Brain pericyte (primary cell): ENCODE measurements around the gene CCDC188.

ENCODE experiments used
- DNase-seq: peaks from one replicate; pipeline ENCODE4 v3.0.0-alpha.2; 2012; ENCODE audit warnings: low read depth, low spot score

The CCDC188 gene

DNA sequence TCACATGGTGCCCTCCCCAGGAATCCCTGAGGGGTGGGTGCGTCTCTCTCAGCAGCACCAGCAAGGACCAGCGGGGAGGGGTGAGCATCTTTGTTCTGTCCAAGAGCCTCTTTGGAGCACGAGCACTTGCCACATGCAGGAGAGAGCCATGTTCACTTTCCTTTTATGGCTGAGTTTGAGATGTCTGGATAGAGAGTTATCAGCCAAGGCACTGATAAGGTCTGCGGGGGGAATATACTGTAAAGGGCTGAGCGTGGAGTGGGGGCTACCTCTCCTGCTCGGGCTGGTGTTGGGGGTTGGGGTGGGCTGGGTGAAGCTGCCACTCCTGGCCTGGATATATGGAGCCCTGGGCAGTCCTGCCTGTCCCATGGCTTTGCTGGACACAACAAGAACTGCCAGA, 34.9 kb upstream of the CCDC188 start:
- no peak for DNase-seq

GRCh38 chr22:20184501-20185165, 33.8 kb upstream of the CCDC188 start:
- DNase-seq: no peak

DNA sequence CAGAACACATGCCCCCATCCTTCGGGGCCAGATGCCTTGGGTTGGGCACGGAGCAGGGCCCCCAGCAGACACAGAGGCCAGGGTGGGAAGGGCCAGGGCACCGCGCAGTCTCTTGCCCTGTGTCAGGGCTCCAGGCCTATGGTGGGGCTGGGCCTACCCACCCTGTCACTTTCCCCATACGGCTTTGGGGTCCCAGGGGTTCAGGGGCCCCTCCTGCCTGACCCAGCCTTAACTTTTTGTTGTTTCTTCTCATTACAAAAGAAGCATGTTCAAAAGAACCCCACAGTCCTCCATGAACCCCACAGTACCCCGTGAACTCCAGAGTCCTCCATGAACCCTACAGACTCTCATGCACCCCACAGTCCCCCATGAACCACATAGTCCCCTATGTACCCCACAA, 33.0 kb upstream of the CCDC188 start:
- no peak for DNase-seq

DNA sequence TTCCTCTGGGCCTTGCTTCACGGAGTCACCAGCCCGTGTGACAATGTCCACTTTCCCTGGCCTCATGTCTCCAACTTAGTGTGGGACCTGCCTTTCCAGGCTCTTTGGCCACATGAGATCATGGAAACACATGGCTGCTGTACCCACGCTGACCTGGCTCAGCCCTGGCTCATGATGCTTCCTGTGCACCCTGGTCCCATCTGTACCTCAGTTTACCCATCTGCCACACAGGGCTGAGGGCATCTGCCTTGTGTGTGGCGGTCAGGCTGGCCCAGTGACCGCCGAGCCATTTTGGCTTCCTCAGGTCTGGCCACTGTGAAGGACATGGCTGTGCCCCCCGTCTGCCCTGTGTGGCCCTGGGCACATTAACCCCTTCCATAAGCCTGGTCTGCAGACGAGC, 32.2 kb upstream of the CCDC188 start:
- no peak for DNase-seq

DNA sequence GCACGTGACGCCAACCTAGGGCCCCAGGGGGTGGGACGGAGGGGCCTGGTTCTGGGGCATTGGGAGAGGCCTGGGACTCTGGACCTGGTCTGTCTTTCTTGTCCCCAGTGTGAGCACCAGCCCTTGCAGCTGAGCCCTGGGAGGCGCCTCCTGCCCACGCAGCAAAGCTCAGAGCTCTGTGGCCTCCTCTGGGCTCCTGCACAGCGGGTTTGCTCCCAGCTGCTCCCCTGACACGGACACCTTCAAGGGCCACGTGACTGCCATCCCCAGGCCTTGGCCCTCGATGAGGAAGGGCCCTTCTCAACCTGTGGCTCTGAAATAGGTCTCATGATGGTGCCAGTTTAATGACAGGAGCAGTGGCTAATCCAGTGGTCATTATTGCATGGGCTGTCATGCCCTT, 31.5 kb upstream of the CCDC188 start:
- no peak for DNase-seq

GRCh38 chr22:20181884-20182236, 31.0 kb upstream of the CCDC188 start:
- DNase-seq: no peak

DNA sequence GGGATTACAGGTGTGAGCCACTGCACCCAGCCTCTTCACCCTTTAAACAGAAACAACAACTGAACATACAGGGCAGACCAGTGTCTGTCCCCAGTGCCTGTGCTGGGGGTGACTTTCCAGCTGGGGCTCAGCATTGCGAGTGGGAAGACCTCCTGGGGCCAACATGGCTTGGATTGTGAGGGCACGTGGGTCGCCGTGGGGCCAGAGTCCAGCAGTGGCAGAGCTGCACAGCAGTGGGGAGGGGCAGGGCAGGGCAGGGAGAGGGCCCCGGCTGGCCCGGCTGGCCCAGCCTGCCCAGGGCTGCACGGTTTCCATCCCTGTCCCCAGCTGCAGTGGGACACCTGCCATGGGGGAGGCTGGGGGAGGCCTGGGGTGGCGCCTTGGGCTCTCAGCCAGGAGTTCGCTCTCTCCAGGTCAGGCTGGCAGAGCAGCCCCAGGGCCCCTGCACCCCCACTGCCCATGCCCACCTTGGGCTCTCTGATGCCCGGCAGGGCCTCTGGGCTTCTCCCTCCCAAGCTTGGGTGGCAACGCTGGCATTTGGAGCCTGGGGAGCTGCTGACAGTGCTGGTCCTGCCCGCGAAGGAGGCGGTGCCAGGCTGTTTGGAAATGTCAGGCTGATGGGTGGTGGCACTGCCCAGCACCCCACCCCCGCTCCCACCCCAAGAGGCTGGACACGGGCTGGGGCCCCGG, 30.5 kb upstream of the CCDC188 start:
- DNase-seq: no peak

GRCh38 chr22:20180640-20181039, 29.8 kb upstream of the CCDC188 start:
- DNase-seq: no peak

GRCh38 chr22:20180245-20180630, 29.4 kb upstream of the CCDC188 start:
- no peak for DNase-seq

DNA sequence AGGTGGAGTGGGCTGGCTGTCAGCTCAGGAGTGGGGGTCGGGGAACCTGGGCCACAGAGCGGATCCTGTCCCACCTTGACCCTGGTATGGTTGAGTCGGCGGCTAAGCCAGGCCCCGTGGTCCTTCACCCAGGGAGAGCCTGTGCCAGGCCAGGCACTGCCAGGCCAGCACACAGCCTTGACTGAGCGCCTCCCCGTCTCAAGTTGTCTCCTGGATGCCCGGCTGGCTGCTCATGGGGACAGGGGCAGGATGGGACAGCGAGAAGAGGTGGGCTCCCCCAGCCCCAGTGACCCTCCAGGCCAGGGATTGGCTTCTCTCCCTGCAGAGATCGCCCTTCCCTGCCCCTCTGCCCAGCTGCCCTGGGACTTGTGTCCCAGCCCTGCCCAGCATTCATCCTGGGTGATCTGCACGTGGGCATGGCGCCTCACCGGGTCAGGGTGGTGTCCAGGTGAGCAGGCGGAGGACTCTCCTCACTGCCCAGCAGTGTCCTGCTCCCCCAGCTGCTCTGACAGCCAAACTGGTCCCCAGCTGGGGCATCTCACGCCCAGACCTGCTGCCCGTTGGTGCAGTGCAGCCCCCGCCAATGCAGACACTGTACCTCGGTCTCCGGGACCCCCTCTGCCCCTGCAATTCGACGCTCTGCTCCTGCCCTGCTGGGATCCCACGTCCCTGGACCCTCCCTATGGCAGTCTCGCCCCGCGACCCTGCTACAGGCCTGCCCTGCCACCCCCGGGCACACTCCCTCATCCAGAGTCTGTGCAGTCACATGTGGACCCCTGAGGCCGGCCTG, 28.8 kb upstream of the CCDC188 start:
- no peak for DNase-seq

DNA sequence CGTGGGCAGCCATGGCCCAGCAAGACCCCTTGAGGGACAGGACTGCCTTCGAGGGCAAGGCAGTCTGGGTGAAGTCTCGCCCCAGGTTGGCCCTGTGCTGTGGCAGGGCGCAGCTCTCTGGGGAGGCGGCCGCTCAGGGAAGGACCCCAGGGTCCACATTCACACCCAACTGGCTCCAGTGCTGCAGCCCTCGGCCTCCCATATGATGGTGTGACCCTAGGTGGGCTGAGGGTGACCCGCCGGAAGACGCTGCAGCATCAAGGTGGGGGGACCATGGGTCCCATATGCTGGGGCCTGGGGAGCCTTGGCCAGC, 28.0 kb upstream of the CCDC188 start:
- no peak for DNase-seq

DNA sequence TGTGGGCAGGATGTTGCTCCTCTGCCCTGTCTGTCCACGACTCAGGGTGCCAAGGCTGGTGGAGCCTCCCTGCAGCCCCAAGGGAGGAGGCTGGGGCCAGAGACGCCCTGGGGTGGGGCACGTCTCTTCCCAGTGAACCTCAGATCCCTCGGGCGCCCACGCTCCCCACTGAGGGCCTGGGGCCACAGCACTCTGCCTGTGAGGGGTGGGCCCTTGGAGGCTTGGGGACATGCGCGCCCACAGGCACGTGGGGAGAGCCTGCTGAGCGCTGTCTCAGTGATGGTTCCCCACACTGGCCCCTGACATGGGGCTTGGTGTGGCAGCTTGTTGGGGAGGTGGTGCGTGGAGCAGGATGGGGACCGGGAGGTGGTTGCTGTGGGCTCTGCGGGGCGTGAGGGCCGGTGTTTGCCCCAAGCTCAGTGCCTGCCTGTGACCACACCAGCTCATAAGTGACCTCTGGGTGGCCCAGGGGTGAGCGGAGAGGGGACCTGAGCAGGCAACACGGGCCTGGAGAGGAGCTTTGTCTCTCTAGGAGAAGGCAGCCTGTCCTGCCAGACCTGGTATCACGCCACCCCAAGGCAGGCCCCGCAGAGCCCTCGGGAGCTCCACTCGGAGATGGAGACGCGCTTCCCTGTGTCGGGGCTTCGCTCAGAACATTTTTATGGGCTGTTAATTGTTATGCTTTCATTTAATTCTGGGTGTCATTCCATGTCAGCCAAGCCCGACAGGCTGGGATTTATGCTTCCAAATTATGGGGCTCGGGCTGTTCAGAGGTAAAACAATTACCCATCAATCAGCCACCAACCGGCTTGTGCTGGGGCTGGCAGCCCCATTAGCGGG, 27.4 kb upstream of the CCDC188 start:
- DNase-seq: no peak

DNA sequence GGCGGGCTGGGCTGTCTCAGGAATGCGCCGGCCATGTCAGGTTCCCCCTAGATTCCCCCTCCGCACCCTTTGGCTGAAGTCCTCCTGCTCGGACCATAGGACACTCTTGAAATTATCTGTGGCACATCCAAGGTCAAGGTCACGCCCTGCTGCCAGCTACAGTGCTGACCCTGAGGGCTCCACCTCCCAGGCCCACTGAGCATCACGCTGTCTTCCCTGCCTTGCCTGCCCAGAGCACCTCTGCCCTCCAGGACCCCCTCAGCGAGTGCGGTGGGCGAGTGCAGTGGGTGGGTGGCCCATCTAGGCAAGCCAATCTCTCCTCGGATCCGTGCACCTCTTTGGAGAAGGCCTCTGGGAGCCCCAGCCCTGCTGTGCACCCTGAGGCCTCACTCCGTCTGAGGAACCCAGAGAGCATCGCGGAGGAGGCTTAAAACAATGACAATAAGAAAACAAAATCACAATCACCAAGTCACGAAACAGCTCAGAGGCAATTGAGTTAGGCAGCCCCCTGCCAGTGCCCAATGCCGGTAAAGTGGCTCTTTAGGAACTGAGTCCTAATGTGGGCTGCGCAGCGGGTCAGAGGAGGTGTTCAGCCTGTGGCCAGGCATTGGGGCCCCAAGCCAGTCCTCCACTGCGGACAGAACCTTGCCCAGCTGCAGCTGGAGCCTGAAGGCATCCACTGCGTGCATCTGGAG, 26.5 kb upstream of the CCDC188 start:
- no peak for DNase-seq

DNA sequence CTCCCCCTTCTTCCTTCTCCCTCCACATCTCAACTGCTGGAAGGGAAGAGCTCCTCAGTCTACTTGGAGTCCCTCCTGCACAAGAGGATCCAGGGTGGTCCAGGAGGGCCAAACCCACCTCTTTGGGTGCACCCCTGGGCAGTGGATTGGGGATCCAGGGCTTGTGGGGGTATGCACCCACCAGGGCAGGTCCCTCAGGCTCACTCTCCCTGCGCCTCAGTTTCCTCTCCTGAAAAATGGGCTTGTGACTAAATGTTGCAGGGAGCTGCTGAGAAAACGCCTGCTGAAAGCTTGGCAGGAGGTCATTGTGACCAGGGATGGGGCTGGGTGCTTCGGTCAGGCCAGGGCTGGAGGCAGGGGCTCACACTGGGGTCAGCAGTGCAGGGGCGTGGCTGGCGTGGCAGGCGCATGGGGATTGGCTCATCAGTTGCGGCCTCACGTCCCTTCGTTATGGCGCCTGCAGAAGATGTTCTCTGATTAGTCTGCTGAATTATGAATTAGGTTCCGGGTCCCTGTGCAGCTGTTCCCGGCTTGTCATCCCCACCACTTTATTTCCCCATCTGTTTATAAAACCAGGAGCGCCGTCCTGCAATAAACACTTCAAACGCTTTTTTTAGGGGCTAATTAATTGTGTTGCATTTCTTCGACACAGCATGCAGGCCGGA, 25.7 kb upstream of the CCDC188 start:
- no peak for DNase-seq

GRCh38 chr22:20175597-20175900, 24.7 kb upstream of the CCDC188 start:
- no peak for DNase-seq

DNA sequence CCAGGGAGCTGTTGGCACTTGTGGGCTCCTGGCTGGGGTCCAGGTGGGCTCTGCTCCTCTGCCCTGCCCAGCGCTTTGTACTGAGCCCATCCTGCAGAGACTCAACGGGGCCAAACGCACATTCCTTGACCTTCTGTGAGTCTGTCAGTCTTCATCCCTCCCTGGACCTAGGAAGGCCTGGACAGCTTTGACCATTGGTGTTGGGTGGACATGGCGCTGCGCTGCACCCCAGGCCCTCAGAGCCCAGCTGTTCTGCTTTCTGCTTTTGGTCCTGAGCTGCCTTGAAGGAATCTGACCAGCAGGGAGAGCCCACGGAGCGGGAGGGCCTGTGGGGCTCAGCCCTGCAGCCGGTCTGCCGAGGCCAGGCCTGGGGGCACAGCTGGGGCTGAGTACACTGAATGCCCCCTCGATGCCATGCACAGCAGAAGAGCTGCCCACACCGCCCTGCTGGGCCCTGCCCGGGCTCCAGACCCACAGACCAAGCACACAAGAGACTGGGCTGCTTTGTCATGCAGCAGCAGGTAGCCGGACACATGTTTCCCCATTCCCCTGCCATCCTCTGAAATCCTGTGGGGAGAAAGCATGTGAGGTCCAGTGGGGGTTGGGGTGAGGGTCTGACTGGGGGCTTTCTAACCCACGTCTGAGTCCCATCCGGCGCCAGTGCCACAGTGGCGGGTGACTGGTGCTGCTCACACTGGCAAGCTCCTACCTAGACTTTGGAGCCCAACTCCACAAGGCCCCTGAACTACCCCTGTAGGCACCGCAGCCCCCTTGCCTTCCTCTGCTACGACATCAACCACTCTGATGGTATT, 24.1 kb upstream of the CCDC188 start:
- DNase-seq: no peak

- no peak for DNase-seq
Observed at GRCh38 chr22:20173772-20174171, 22.9 kb upstream of the CCDC188 start.

- no peak for DNase-seq
Observed at GRCh38 chr22:20173246-20173645, 22.4 kb upstream of the CCDC188 start.

DNA sequence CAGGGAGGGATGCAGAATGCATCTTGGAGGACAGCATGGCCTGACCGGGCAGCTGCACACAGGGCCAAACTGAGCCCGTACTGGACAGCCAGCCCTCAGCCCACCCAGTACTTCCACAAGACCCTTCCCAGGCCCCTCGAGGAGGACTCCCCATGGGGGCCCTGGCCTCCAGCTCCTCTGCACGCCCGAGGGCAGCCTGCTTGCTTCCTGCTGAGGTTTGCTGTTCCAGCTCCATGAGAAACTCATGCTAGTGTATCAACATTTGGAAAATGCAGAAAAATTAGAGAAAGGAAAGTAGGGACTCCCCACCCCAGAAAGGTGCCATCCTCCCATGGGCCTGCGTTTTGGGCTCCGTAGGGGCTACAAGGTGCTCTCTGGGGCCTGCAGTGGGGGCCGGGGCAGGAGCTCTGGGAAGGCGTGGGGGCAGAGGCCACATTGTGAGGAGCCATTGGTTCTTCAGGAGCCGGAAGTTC, 21.3 kb upstream of the CCDC188 start:
- DNase-seq: no peak
